ENCODE results near the gene HS3ST6.
"Not testable (repeated sequence)": the region's sequence is repeated elsewhere in the genome, so short reads cannot be mapped to it uniquely, and the experiment has no call there.

Gene HS3ST6

GRCh38 chr16:1923299-1924034 lies 5.3 kb upstream of the HS3ST6 start:
- peak overlapping the region in 9 of 11 experiments; percentile 4 to 61 (median 19); a peak in 10 of 22 replicates for H3K4me2 ChIP-seq
- H3K27ac ChIP-seq = no peak overlapping the region
- H3K4me3 ChIP-seq = no peak overlapping the region
- H3K36me3 ChIP-seq = no peaks in the 10 kb centered on the region
- peaks cover 0 to 13% (median 6%) of the 10 kb centered on the region in 10 experiments; a peak in 11 of 20 replicates for H3K4me1 ChIP-seq
- peaks cover 0 to 37% (median 13%) of the 10 kb centered on the region in 11 experiments; a peak in 11 of 22 replicates for H4K20me1 ChIP-seq
- 0 out of 22 replicates have a peak, but pooled peaks cover 0 to 5% (median 0%) of the 10 kb centered on the region in 11 experiments for H3K9me3 ChIP-seq (replicated peaks in 1 of 11)
- TF ChIP-seq Cebpa-rat (IDR thresholded peaks at IDR 0.05) = no peak
- peak overlapping the region in 3 of 11 experiments; percentile 19 to 44 (median 31); a peak in 1 of 22 replicates for H3K9ac ChIP-seq
- H3K27me3 ChIP-seq = peaks cover 63 to 71% (median 66%) of the 10 kb centered on the region in 11 experiments

GRCh38 chr16:1922357-1922756 lies 4.1 kb upstream of the HS3ST6 start:
- no peak for TF ChIP-seq Cebpa-rat (IDR thresholded peaks at IDR 0.05)
- peaks cover 73 to 82% (median 77%) of the 10 kb centered on the region in 11 experiments for H3K27me3 ChIP-seq
- H4K20me1 ChIP-seq = peaks cover 0 to 44% (median 13%) of the 10 kb centered on the region in 11 experiments; a peak in 12 of 22 replicates
- no peaks in the 10 kb centered on the region for H3K36me3 ChIP-seq
- no peak overlapping the region for H3K9ac ChIP-seq
- H3K9me3 ChIP-seq (replicated peaks in 1 of 11) = 0 out of 22 replicates have a peak, but pooled peaks cover 0 to 5% (median 0%) of the 10 kb centered on the region in 11 experiments
- no peak overlapping the region for H3K27ac ChIP-seq
- H3K4me3 ChIP-seq = no peak overlapping the region
- H3K4me1 ChIP-seq = peaks cover 0 to 13% (median 6%) of the 10 kb centered on the region in 10 experiments; a peak in 11 of 20 replicates
- no peak overlapping the region for H3K4me2 ChIP-seq

GRCh38 chr16:1920727-1921171 lies 2.5 kb upstream of the HS3ST6 start:
- Histone ChIP-seq H3K27me3 (peaks cover 89 to 98% (median 93%) of the 10 kb centered on the region in 11 experiments), H3K36me3 (no peaks in the 10 kb centered on the region), H3K4me2 (0 out of 22 replicates have a peak overlapping the region, but pooled peaks of 1 of the 11 experiments have one; percentile 3), H3K4me3 (no peak overlapping the region), H3K9ac (no peak overlapping the region), H4K20me1 (peaks cover 0 to 48% (median 17%) of the 10 kb centered on the region in 11 experiments; a peak in 12 of 22 replicates), H3K4me1 (peaks cover 0 to 13% (median 6%) of the 10 kb centered on the region in 10 experiments; a peak in 11 of 20 replicates), H3K27ac (no peak overlapping the region), H3K9me3 (replicated peaks in 1 of 11) (0 out of 22 replicates have a peak, but pooled peaks cover 0 to 5% (median 0%) of the 10 kb centered on the region in 11 experiments)
- TF ChIP-seq Cebpa-rat (IDR thresholded peaks at IDR 0.05) = no peak

GRCh38 chr16:1920122-1920521 lies 1.9 kb upstream of the HS3ST6 start:
- peaks cover 93 to 100% (median 99%) of the 10 kb centered on the region in 11 experiments for H3K27me3 ChIP-seq
- not testable (repeated sequence) for H3K4me2 ChIP-seq, H3K36me3 ChIP-seq

GRCh38 chr16:1919327-1919998 lies 1.2 kb upstream of the HS3ST6 start:
- TF ChIP-seq Cebpa-rat (IDR thresholded peaks at IDR 0.05) = no peak
- Histone ChIP-seq H3K4me3 (no peak overlapping the region), H3K4me1 (peaks cover 0 to 13% (median 6%) of the 10 kb centered on the region in 10 experiments; a peak in 11 of 20 replicates), H3K27ac (no peak overlapping the region), H3K9me3 (replicated peaks in 1 of 11) (0 out of 22 replicates have a peak, but pooled peaks cover 0 to 5% (median 0%) of the 10 kb centered on the region in 11 experiments), H4K20me1 (peaks cover 0 to 45% (median 17%) of the 10 kb centered on the region in 11 experiments; a peak in 12 of 22 replicates), H3K27me3 (peaks cover 96 to 100% (median 100%) of the 10 kb centered on the region in 11 experiments), H3K36me3 (no peaks in the 10 kb centered on the region), H3K9ac (no peak overlapping the region), H3K4me2 (no peak overlapping the region)

More at GRCh38 chr16:1920122-1920521, 1.9 kb upstream of the HS3ST6 start:
- H3K27ac ChIP-seq; H3K4me3 ChIP-seq; H3K9ac ChIP-seq; H3K9me3 ChIP-seq (replicated peaks in 1 of 11): not testable (repeated sequence)
- Histone ChIP-seq H4K20me1 (peaks cover 0 to 48% (median 17%) of the 10 kb centered on the region in 11 experiments; a peak in 12 of 22 replicates), H3K4me1 (peaks cover 0 to 13% (median 6%) of the 10 kb centered on the region in 10 experiments; a peak in 11 of 20 replicates)

- no peak for TF ChIP-seq Cebpa-rat (IDR thresholded peaks at IDR 0.05)
- Histone ChIP-seq H3K4me1 (peaks cover 0 to 4% (median 0%) of the 10 kb centered on the region in 10 experiments; a peak in 1 of 20 replicates), H3K36me3 (no peaks in the 10 kb centered on the region), H3K4me3 (no peak overlapping the region), H3K27me3 (peaks cover 92 to 100% (median 98%) of the 10 kb centered on the region in 11 experiments), H3K4me2 (no peak overlapping the region), H3K9ac (no peak overlapping the region), H3K9me3 (replicated peaks in 1 of 11) (0 out of 22 replicates have a peak, but pooled peaks cover 0 to 5% (median 0%) of the 10 kb centered on the region in 11 experiments), H3K27ac (no peak overlapping the region), H4K20me1 (peaks cover 0 to 51% (median 17%) of the 10 kb centered on the region in 11 experiments; a peak in 12 of 22 replicates)
These were observed 407 bp downstream of the HS3ST6 start for GRCh38 chr16:1917665-1918350.

- TF ChIP-seq Cebpa-rat (IDR thresholded peaks at IDR 0.05) = no peak
- H3K27me3 ChIP-seq = peaks cover 85 to 94% (median 91%) of the 10 kb centered on the region in 11 experiments
- no peaks in the 10 kb centered on the region for H3K36me3 ChIP-seq
- peaks cover 0 to 4% (median 0%) of the 10 kb centered on the region in 10 experiments; a peak in 1 of 20 replicates for H3K4me1 ChIP-seq
- H3K27ac ChIP-seq = no peak overlapping the region
- no peak overlapping the region for H3K4me2 ChIP-seq
- H3K9me3 ChIP-seq (replicated peaks in 1 of 11) = 0 out of 22 replicates have a peak, but pooled peaks cover 0 to 1% (median 0%) of the 10 kb centered on the region in 11 experiments
- H3K4me3 ChIP-seq = no peak overlapping the region
- H4K20me1 ChIP-seq = peaks cover 0 to 53% (median 17%) of the 10 kb centered on the region in 11 experiments; a peak in 12 of 22 replicates
- H3K9ac ChIP-seq = no peak overlapping the region
These were observed 1.1 kb downstream of the HS3ST6 start for GRCh38 chr16:1917056-1917664.

- Histone ChIP-seq H4K20me1 (peaks cover 0 to 59% (median 17%) of the 10 kb centered on the region in 11 experiments; a peak in 12 of 22 replicates), H3K4me1 (peaks cover 0 to 4% (median 0%) of the 10 kb centered on the region in 10 experiments; a peak in 1 of 20 replicates), H3K4me2 (no peak overlapping the region), H3K9ac (no peak overlapping the region), H3K27me3 (peaks cover 80 to 88% (median 86%) of the 10 kb centered on the region in 11 experiments), H3K36me3 (no peaks in the 10 kb centered on the region), H3K4me3 (no peak overlapping the region), H3K9me3 (replicated peaks in 1 of 11) (no peaks in the 10 kb centered on the region), H3K27ac (no peak overlapping the region)
- TF ChIP-seq Cebpa-rat (IDR thresholded peaks at IDR 0.05) = no peak
These were observed 1.6 kb downstream of the HS3ST6 start for GRCh38 chr16:1916640-1916990.
